Measurements from ENCODE around the gene KLKB1.

KLKB1 gene

GRCh38 chr4:186204103-186204559 lies 23.2 kb upstream of the KLKB1 start:
- DNase-seq (ENCODE audit: low read depth) = peak; percentile 74
- no peak for TF ChIP-seq CTCF (conservative IDR thresholded peaks at IDR 0.05; ENCODE audit: low read depth, low read length)
- peak overlapping the region; percentile 55 for H3K4me3 ChIP-seq (ENCODE audit: low read depth, low read length)

GRCh38 chr4:186204686-186205085 lies 22.6 kb upstream of the KLKB1 start:
- no peak for TF ChIP-seq CTCF (conservative IDR thresholded peaks at IDR 0.05; ENCODE audit: low read depth, low read length)
- H3K4me3 ChIP-seq (ENCODE audit: low read depth, low read length) = peak overlapping the region; percentile 55
- no peak for DNase-seq (ENCODE audit: low read depth)

GRCh38 chr4:186205156-186205555 lies 22.2 kb upstream of the KLKB1 start:
- no peak for TF ChIP-seq CTCF (conservative IDR thresholded peaks at IDR 0.05; ENCODE audit: low read depth, low read length)
- no peak overlapping the region for H3K4me3 ChIP-seq (ENCODE audit: low read depth, low read length)
- no peak for DNase-seq (ENCODE audit: low read depth)

- H3K4me3 ChIP-seq (ENCODE audit: low read depth, low read length) = no peak overlapping the region
- no peak for TF ChIP-seq CTCF (conservative IDR thresholded peaks at IDR 0.05; ENCODE audit: low read depth, low read length)
- peak; percentile 27 for DNase-seq (ENCODE audit: low read depth)
Measured at GRCh38 chr4:186216465-186217024, 10.8 kb upstream of the KLKB1 start.

GRCh38 chr4:186217733-186218293 lies 9.5 kb upstream of the KLKB1 start:
- TF ChIP-seq CTCF (conservative IDR thresholded peaks at IDR 0.05; ENCODE audit: low read depth, low read length) = no peak
- no peak overlapping the region for H3K4me3 ChIP-seq (ENCODE audit: low read depth, low read length)
- DNase-seq (ENCODE audit: low read depth) = no peak

- no peak overlapping the region for H3K4me3 ChIP-seq (ENCODE audit: low read depth, low read length)
- TF ChIP-seq CTCF (conservative IDR thresholded peaks at IDR 0.05; ENCODE audit: low read depth, low read length) = no peak
- DNase-seq (ENCODE audit: low read depth) = no peak
Measured at GRCh38 chr4:186221624-186222023, 5.7 kb upstream of the KLKB1 start.

- no peak for DNase-seq (ENCODE audit: low read depth)
- H3K4me3 ChIP-seq (ENCODE audit: low read depth, low read length) = no peak overlapping the region
- TF ChIP-seq CTCF (conservative IDR thresholded peaks at IDR 0.05; ENCODE audit: low read depth, low read length) = no peak
Measured at GRCh38 chr4:186225848-186226247, 1.5 kb upstream of the KLKB1 start.
